ENCODE measurements around the gene STOML3.

DNA sequence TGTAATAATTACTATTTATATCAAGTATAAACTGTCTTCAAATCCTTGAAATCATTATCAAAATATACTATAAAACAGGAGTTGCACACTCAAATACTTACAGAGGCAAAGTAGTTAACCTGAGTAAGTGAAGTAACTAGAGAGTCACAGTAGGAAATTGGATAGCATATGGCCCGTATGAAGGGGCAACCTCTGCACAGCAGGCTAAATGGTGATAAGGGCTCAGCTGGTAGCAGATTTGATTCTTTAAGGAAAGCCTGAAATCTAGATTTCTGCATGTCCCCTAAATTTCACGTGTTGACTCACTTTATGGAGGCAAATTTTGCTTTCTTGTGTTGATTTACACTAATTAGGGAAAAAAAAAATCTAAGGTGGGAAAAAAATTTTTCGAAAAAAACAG lies 46.4 kb downstream of the STOML3 start:
- TF ChIP-seq, protein P1, sequence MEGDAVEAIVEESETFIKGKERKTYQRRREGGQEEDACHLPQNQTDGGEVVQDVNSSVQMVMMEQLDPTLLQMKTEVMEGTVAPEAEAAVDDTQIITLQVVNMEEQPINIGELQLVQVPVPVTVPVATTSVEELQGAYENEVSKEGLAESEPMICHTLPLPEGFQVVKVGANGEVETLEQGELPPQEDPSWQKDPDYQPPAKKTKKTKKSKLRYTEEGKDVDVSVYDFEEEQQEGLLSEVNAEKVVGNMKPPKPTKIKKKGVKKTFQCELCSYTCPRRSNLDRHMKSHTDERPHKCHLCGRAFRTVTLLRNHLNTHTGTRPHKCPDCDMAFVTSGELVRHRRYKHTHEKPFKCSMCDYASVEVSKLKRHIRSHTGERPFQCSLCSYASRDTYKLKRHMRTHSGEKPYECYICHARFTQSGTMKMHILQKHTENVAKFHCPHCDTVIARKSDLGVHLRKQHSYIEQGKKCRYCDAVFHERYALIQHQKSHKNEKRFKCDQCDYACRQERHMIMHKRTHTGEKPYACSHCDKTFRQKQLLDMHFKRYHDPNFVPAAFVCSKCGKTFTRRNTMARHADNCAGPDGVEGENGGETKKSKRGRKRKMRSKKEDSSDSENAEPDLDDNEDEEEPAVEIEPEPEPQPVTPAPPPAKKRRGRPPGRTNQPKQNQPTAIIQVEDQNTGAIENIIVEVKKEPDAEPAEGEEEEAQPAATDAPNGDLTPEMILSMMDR (conservative IDR thresholded peaks at IDR 0.05), result no peak
- no peak for TF ChIP-seq ZFX (IDR thresholded peaks at IDR 0.05)
